GM21619 (cell line): Measurements from ENCODE around the gene OR2A14.
"Not testable (repeated sequence)": the region's sequence is repeated elsewhere in the genome, so short reads cannot be mapped to it uniquely, and the experiment has no call there.

Source experiments
- ATAC-seq: cut with Tn5 transposase; IDR thresholded peaks from one replicate; pipeline ENCODE4 v1.9.1; 2021; ENCODE audit not compliant: unreplicated experiment

Gene OR2A14

DNA sequence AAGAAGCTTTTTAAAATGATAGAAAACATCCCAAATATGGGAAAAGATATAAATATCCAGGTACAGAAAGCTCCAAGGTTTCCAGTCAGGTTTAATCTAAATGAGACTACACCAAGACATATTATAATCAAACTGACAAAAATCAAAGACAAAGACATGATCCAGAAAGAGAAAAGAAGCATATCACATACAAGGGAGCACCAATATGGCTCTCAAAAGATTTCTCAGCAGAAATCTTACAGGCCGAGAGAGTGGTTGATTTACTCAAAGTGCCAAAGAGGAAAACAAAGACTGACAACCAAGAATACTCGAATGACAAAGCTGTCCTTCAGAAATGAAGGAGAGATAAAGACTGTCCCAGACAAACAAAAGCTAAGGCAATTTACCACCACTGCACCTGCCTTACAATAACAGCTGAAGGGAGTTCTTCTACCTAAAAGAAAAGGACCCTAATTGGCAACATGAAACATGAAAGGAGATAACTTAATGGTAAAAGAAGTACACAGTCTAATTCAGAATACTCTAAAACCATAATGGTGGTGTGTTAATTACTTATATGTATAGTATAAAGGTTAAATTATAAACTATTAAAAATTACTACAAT lies 25.4 kb downstream of the OR2A14 start:
- no peak for ATAC-seq

DNA sequence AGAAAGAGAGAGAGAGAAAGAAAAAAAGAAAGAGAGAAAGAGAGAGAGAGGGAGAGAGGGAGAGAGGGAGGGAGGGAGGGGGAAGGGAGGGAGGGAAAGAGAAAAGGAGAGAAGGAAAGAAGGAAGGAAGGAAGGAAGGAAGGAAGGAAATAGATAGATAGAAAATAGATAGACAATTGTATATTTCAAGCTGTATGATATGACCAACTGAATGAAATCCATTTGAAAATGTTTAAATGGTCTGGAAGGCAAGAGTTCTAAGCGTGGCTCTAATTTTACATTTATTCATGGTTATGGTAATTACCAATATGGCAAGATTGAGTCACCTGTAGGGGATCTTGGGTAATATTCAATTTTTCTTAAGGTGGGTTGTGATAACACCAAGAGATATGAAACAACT lies 35.9 kb downstream of the OR2A14 start:
- ATAC-seq, result no peak

DNA sequence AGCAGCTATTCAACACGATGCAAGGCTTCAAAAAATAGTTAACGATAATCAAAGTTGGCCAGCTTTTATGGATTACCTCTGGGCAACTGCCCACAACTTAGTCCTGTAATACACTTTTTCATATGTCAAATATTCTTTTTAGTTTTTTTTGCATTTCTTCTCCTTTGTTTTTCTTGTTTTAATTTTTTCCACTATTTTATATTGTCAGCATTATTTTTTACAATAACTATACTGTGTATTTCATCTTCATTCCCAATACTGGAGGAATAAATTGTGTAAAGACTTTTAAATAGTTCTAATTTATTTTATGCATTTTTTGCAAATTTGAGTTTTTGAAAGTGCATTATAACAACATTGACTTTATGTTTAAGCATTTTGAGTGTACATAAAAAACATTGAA lies 41.8 kb downstream of the OR2A14 start:
- no peak for ATAC-seq

DNA sequence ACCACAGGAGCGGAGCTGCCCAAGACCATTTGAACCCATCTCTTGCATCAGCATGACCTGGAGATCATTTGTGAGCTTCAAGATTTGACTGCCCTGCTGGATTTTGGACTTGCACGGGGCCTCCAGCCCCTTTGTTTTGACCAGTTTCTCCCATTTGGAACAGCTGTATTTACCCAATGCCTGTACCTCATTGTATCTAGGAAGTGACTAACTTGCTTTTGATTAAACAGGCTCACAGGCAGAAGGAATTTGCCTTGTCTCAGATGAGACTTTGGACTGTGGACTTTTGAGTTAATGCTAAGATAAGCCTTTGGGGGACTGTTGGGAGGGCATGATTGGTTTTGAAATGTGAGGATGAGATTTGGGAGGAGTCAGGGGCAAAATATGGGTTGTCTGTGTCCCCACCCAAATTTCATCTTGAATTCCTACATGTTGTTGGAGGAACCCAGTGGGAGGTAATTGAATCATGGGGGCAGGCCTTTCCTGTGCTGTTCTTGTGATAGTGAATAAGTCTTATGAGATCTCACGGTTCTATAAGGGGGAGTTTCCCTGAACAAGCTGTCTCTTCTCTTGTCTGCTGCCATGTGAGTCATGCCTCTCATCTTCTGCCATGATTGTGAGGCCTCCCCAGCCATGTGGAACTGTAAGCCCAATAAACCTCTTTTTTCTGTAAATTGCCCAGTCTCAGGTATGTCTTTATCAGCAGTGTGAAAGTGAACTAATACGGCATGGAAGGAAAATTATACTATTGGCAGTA lies 48.8 kb downstream of the OR2A14 start:
- ATAC-seq, result not testable (repeated sequence)

DNA sequence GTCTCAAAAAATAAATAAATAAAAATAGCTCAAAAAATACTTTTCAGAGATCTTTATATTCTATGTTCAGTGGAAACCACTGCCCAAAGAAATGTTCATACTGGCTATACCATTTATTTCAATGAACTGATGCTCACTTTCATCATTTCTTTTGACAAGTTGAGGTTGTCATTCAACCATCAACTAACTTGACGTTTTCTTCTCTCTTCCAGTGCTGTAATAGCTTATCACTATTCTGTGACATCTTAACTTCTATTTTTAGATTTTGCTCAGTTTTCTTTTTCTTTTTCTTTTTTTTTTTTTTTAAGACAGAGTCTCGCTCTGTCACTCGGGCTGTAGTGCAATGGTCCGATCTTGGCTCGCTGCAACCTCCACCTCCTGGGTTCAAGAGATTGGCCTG lies 51.6 kb downstream of the OR2A14 start:
- no peak for ATAC-seq

DNA sequence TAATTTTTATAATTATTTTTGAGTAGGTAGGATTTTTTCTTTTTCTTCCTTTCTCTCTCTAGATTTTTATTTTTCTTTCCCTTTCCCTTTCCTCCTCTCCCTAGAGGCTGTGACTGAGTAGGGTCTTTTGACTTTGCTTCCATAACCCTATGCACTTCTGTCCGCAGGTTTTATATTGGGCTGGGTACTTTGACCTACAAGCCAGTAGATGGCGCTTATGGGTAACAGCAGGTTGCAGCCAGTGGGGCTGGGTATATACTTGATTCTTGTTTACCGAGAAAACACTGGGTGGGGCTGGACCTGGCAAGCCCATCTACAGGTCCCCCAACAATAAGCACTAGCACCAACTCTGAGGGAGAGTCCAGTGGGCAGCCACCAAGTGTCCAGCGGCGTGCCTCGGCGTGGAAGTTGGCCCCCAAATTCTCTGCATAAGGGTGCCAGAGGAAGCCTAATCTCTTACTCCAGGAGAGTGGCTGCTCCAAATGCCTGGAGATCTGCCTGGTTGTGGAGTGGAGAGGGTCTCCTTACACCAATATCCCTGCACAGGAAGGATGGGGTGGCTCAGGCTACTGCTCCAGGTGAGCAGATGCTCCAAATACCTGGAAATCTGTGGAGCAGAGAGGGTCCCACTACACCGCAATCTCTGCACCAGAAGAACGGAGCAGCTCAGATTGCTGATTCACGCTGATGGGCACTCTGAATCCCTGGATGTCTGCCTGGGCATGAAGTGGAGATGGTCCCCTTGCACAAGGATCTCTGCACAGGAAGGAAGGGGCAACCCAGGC lies 55.6 kb downstream of the OR2A14 start:
- peak; percentile 98 for ATAC-seq

DNA sequence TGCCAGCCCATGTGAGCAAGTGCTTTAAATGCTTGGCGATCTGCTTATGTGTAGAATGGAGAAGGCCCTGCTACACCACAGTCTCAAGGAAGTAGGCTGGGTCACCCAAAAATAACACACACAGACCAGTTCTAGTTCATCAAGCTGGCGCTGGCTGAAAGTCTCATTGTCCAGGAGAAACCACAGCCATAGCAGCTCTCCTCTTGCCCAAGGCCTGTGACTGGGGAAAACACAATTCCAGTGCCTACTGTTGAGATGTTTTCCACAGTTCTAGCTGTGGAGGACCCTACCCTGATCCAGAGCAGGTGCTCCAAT lies 56.1 kb downstream of the OR2A14 start:
- not testable (repeated sequence) for ATAC-seq
